GM15510 (cell line): Measurements from ENCODE around the gene SHANK1.

Experiments
- POLR2A ChIP-seq: IDR thresholded peaks from 3 replicates; pipeline ENCODE4 v1.6.1; 2011; ENCODE audit warnings: borderline replicate concordance; ENCODE audit not compliant: insufficient read length; ENCODE audit errors: extremely low read depth

SHANK1 gene

GRCh38 chr19:50629194-50629593, 90.4 kb downstream of the SHANK1 start:
- no peak for TF ChIP-seq POLR2A

- TF ChIP-seq POLR2A = no peak
These were observed 91.1 kb downstream of the SHANK1 start for GRCh38 chr19:50628551-50628950.

- no peak for TF ChIP-seq POLR2A
These were observed 91.5 kb downstream of the SHANK1 start for GRCh38 chr19:50628146-50628545.

- no peak for TF ChIP-seq POLR2A
These were observed 92.8 kb downstream of the SHANK1 start for GRCh38 chr19:50626795-50627194.

DNA sequence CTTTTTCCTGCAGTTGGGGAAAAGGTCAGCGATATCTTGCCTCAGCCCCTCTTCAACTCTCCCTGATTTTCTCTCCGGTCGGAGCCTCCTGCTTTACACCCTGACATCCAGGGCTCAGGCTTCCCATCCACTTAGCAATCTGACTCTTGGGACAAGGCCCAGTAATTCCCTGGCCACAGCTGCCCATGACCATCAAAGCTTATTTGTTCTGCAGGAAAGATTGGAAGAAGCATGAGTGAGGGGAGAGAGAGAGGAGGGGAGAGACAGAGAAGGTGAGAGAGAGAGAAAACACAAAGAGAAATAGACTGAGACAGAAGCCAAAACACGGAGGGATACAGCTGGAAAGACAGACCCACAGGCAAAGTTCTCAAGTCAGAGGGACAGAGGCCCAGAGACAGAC, 93.6 kb downstream of the SHANK1 start:
- TF ChIP-seq POLR2A = no peak

DNA sequence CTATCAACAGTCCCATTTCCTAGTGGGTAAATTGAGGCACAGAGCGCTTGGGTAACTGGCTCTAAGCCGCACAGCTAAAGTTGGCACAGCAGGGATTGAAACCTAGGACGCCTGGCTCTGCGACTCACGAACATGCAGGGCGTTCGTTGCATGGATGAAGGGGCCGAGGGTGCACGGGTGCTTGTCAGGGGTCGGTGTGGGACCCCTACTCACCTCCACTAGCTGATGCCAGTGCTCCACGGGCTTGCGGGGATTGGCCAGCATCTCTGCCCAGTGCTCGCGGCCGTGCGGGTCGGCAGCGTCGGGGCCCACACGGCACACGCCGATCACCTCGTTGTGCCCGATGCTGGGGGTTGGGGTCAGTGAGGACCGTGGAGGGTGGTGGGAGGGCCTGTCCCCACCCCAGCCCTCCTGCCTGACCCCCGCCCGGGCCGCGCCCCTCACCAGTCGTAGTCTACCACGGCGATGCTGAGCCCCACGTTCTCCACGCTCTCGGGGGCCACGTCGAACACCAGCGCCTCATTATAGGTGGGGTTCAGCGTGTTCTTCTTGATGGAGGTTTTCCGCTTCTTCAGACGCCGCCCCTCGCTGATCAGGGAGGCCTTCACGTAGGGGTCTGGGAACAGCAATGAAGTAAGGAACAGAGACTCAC, 94.5 kb downstream of the SHANK1 start:
- no peak for TF ChIP-seq POLR2A
